GM10847 (cell line): ENCODE data around the gene NHLRC2.

ENCODE experiments used
- POLR2A ChIP-seq: IDR thresholded peaks from 2 replicates; pipeline ENCODE4 v1.6.1; 2011; ENCODE audit not compliant: insufficient read length; ENCODE audit errors: extremely low read depth

NHLRC2 gene

DNA sequence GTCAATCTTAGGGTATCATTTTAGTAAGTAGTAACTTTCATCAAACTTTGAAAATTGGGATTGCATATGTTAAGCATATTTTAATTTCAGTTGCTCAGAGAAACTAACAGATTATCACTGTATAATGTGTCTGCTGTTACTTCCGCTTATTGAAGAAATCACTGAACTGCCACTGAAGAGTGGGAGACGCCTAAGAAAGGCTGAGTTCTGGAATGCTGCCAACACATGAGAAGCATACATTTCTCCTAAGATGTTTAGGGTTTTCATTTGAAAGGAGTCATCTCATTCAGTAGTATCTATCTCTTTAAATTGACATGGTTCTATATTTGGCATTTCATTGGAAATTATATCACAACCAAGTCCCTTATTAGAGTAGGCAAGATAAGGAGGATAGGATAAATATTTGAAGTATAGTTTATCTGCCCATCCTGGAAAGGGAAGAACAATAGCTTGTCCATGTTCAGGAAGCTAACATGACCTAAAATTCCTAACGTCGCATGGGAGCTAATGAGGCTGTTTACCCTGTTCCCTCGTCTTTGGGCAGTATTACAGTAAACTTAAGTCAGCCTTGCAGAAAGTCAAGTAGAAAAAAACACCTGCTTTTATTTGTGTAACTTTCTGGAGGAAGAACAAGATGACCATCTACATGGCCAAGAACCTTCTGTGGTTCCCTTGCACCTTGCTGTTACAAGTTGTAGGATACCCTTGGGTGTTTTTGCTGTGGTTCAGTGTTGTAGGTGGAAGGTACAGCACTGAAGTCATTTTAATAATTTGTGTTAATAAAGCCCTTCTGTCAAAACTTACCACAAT is 67.3 kb downstream of the NHLRC2 start:
- TF ChIP-seq POLR2A, result no peak

DNA sequence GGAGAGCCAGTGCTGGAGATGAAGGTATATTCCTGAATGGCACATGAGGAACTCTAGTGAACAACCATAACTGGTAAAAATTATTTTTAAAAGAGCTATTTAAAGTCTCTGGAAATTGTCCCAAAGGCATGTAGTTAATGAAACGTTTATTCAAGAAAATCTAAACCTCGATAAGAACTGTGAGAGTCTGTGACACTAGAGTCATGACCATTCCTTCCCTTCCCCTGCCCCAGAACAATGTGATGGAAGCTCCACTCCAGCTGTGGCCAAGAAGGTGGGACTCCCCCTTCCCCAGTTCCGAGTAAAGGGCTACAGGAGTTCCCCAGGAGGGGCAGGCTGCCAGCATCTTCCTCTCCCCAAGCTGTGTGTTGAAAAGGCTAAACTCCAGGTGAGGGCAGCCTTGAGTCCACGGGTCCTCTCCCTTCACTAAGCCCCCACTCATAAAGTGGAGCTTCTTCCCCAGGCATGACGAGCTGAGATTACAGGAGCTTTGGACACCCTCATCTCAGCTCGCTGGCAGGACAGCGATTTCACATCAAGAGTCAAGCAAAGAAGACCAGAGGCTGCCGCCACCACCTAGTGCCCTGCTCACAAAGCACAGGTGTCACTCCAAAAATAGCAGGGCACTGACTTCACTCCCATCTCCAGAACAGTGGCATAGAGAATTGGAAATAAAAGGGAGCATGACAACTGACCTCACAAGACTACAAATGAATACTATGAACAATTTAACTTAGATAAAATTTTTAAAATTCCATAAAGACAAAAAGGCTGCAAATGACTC is 68.5 kb downstream of the NHLRC2 start:
- TF ChIP-seq POLR2A, result no peak

GRCh38 chr10:113924186-113924585 is 69.7 kb downstream of the NHLRC2 start:
- TF ChIP-seq POLR2A, result no peak

DNA sequence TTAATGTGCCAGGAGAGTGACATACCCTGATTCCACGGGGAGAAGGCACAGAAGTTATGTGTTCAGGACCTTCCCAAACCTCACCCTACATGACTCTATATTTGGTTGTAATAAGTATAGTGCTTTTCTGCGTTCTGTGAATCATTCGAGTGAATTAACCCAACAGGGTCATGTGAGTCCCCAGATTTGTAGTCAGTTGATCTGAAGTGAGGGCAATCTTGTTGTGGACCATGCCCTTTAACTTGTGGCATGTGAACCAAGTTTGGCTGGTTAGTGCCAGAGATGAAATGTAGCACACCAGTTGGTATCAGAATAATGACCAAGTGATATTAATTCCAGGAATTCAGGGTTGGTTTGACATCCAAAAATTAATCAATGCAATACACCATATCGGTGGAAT is 70.2 kb downstream of the NHLRC2 start:
- TF ChIP-seq POLR2A, result no peak

- TF ChIP-seq POLR2A, result no peak
Measured at GRCh38 chr10:113927440-113927839, 73.0 kb downstream of the NHLRC2 start.

DNA sequence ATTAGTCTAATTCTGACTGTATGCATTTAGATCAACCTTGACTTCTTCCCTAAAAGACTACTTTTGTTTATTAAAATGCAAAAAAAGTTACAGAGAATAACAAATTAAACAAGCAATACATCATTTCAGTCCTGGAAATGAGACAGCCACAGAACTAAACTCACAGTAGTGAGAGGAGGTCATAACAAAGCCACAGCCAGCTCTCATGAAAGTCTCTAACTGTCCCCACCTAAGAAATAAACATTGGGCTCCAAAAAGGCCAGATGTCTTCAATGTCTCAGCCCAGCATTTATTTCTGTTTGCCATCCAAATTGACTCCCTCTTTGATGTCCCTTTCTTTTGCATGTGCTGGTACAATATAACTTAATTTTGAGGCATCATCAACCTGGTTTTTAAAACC is 74.4 kb downstream of the NHLRC2 start:
- TF ChIP-seq POLR2A, result no peak

DNA sequence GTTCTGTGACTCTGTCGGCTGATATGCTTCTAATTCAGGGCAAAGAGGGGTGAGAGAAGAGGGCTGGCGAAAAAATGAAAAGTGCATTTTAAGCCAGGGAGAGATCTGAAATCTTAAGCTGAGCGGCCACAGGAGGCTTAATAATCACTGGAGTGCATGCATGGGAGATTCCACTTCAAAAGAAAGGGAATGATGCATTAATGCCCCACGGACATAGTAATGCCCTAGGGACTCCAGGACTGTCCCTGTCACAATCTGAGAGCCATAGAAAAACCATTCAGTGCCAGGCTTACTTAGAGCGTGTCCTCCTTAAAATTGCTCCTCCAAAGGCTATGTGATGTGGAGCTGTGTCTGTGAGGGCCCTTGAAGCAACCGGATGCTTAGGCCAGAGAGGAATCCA is 75.1 kb downstream of the NHLRC2 start:
- no peak for TF ChIP-seq POLR2A

DNA sequence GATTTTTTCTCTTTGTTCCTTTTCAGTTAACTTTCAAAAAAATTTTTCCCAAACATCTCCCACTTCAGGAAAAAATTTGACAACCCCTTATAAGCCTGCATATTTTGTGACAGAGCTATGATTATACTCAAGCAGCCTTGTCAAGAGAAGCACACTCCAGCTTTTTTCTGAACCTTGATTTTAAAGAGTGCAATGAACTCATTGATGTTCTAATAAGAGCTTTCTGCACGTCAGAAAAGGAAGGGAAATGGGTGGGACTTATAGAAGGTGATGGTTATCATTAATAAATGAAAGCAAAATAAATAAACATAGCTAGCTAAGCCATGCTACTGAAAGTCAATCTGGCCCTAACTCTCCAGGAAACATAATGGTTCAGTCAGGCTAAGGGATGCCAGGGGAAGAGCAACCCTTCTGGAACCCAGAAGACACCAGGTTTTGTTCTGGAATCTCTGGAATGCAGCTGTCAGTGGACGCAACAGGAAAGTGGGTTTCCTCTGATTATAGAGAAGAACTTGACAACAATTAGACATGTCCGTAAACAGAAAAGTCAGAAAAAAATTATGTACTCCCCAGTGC is 76.1 kb downstream of the NHLRC2 start:
- no peak for TF ChIP-seq POLR2A

GRCh38 chr10:113932854-113933253 is 78.4 kb downstream of the NHLRC2 start:
- TF ChIP-seq POLR2A, result no peak

DNA sequence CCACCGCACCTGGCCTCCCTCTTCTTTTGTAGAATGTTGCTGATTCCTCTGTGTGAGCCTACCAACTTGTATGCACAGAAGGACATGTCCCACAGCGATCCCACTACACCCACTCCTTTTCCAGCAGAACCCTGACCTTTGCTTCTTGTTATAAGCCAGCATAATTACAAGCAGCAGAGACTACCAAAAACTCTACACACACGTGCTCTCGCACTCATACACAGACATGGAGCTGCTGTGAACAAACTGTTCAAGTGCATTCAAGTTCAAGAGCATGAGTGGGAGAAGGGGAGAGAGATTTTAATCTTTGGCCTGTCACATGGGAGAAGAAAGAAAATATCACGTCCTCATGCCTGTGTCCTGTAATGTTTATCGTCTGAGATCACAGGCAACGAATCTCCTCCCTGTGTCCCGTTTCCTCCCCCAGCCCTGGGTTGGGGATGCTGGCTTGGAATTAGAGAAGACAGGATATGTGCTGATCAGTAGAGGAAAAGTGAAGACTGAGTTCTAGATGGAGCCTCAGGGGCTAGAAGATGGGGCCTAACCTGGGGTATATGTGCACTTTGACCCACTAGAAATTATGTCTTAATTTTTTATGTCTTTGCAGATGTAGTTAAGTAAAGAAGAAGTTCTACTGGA is 79.6 kb downstream of the NHLRC2 start:
- TF ChIP-seq POLR2A, result no peak

DNA sequence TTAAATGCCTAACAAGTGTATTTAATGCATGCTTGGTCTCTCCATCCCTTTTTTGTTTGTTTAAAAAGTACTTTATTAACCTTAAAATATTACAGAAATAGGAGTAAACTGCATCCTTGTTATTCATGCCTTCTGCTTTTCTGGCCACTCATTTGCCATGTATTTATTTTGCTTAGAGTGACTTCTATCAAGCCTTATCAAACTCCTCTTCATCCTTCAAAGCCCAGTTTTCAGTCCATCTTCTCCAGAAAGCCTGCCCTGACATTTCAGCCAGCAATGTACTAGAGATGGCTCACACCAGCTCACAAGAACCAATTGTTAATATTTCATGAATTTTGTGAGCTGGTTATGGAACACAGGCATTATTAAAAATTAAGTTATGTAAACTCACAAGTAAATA is 82.8 kb downstream of the NHLRC2 start:
- TF ChIP-seq POLR2A, result no peak

DNA sequence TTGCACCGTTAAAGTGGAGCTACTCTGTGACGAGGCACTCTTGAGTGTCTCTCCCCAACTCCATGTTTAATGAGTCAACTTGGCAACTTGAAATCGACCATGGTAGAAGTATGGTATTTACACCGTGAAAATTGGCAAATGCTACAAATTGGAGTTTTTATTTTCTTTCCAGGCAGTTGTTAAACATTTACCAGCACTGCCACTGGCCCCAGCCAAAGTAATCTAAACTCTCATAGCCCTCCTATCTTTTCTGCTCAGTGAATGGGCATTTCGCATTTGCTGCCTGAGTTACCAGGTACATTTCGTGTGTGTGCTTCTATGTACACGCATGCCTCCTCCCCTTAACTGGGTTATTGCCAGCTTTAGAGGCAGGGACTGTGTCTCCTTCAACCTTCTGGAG is 83.3 kb downstream of the NHLRC2 start:
- no peak for TF ChIP-seq POLR2A

GRCh38 chr10:113939212-113939860 is 84.9 kb downstream of the NHLRC2 start:
- no peak for TF ChIP-seq POLR2A

- TF ChIP-seq POLR2A, result no peak
Measured at GRCh38 chr10:113941140-113941539, 86.7 kb downstream of the NHLRC2 start.

- no peak for TF ChIP-seq POLR2A
Measured at GRCh38 chr10:113945075-113945686, 90.7 kb downstream of the NHLRC2 start.
